GM12892 (cell line): Measurements from ENCODE around the gene PCSK1.

ENCODE experiments used
- POLR2A ChIP-seq: IDR thresholded peaks from 2 replicates; pipeline ENCODE4 v1.6.1; 2011; ENCODE audit warnings: low read depth, low read length, control low read depth
- POLR2AphosphoS5 ChIP-seq: IDR thresholded peaks from 2 replicates; pipeline ENCODE4 v1.6.1; 2011; ENCODE audit warnings: low read depth, low read length, control low read depth

GRCh38 chr5:96470785-96471184 lies 37.7 kb upstream of the PCSK1 start:
- TF ChIP-seq POLR2A, result no peak
- TF ChIP-seq POLR2AphosphoS5, result no peak
